ENCODE results near the gene SART1.
A peak's percentile ranks its signal among the peaks of the same experiment; 100 is the strongest.
"Not testable (repeated sequence)": the region's sequence is repeated elsewhere in the genome, so short reads cannot be mapped to it uniquely, and the experiment has no call there.

Gene SART1

GRCh38 chr11:66022401-66023185 is 61.1 kb downstream of the SART1 start:
- peak; percentile 80 for DNase-seq

GRCh38 chr11:66023186-66023440 is 61.6 kb downstream of the SART1 start:
- DNase-seq: not testable (repeated sequence)

- no peak for DNase-seq
Observed at GRCh38 chr11:66026017-66026529, 64.5 kb downstream of the SART1 start, which contains the start of gene CATSPER1. Gene CATSPER1, minus strand, starts transcription at chr11:66026479. Its CDS starts 100 bp downstream, at chr11:66026379.
